Endothelial cell of umbilical vein (primary cell): ENCODE measurements around the gene LTBP1. TPM values are rescaled to one million over a fixed set of nuclear protein-coding genes. Genes with fewer than 3 reads are reported as not detected.

Source experiments
- BruUV-seq: library from RNA; stranded (reverse); fragments of 400-500 nt; replicated peaks from 2 replicates; lab custom pipeline; 2021; lab: Mats Ljungman, UMichigan
- CTCF ChIA-PET: fragments of 300-600, 350-600 bp; sonication (Branson Sonifier 250); formaldehyde crosslinking; loops from one replicate; lab custom pipeline; 2021; ENCODE audit warnings: antibody characterized with exemption, inconsistent platforms; lab: Charles Lee
- POLR2A ChIA-PET: fragments of 300-600, 350-600 bp; sonication (Branson Sonifier 250); formaldehyde crosslinking; loops from one replicate; lab custom pipeline; 2021; ENCODE audit warnings: antibody characterized with exemption, inconsistent platforms; lab: Charles Lee
- DNase-seq: peaks from one replicate; pipeline ENCODE4 v3.0.0-alpha.2; 2011; ENCODE audit warnings: low read depth, low spot score
- FAIRE-seq: peaks from 2 replicates; lab custom pipeline; 2011; peaks lifted over from hg19 to GRCh38; lab: Jason Lieb, UNC
- H2AFZ ChIP-seq: 2 replicates; pipeline ENCODE4 v1.6.0; 2012; ENCODE audit warnings: low read depth, low read length, control low read depth, inconsistent platforms
- H3K27ac ChIP-seq: 2 replicates; pipeline ENCODE4 v1.5.1; 2011; ENCODE audit warnings: low read depth, mild to moderate bottlenecking, control low read depth, low read length, moderate library complexity; ENCODE audit not compliant: insufficient read depth
- H3K27me3 ChIP-seq, 2 experiments: 2 replicates each; pipeline versions ENCODE4 v1.6.0 to v1.6.1; 2011; ENCODE audit warnings: low read length in 2 of 2, mixed read lengths in 1 of 2; ENCODE audit not compliant: control insufficient read depth in 2 of 2, insufficient read depth in 2 of 2
- H3K36me3 ChIP-seq, 2 experiments: 2 replicates in 1 of 2; 3 replicates in 1 of 2; pipeline ENCODE4 v1.5.1; 2011; ENCODE audit warnings: low read length in 2 of 2, mild to moderate bottlenecking in 1 of 2, moderate library complexity in 1 of 2; ENCODE audit not compliant: control insufficient read depth in 2 of 2, insufficient read depth in 2 of 2; ENCODE audit errors: extremely low read depth in 1 of 2
- H3K4me1 ChIP-seq: 3 replicates; pipeline ENCODE4 v1.5.1; 2011; ENCODE audit warnings: mild to moderate bottlenecking, low read length; ENCODE audit not compliant: control insufficient read depth, insufficient read depth; ENCODE audit errors: extremely low read depth
- H3K4me2 ChIP-seq: 2 replicates; pipeline ENCODE4 v1.6.1; 2011; ENCODE audit warnings: low read length, control low read depth, mixed read lengths; ENCODE audit not compliant: insufficient read depth
- H3K4me3 ChIP-seq, 3 experiments: fragments of 200-600 bp in 1 of 3; sonication (generic), shearing (Covaris generic) in 1 of 3; replicated peaks in 1 of 3; 2 replicates each; pipeline ENCODE4 v1.5.1; 2011 to 2016; ENCODE audit warnings: control low read depth in 3 of 3, low read length in 3 of 3, mild to moderate bottlenecking in 2 of 3, inconsistent platforms in 1 of 3, low read depth in 1 of 3, moderate library complexity in 1 of 3; ENCODE audit not compliant: insufficient read depth in 1 of 3
- H3K79me2 ChIP-seq: 2 replicates; pipeline ENCODE4 v1.6.0; 2012; ENCODE audit warnings: low read length, inconsistent platforms; ENCODE audit not compliant: control insufficient read depth, insufficient read depth
- H3K9ac ChIP-seq: replicated peaks from 2 replicates; pipeline ENCODE3; 2011; ENCODE audit warnings: low read length, control low read depth; ENCODE audit not compliant: insufficient read depth; ENCODE audit errors: extremely low read depth
- H3K9me1 ChIP-seq: replicated peaks from 3 replicates; pipeline ENCODE4 v1.6.0; 2011; ENCODE audit warnings: mild to moderate bottlenecking, low read length; ENCODE audit not compliant: control insufficient read depth, insufficient read depth; ENCODE audit errors: extremely low read depth
- H3K9me3 ChIP-seq: replicated peaks from 2 replicates; pipeline ENCODE4 v1.5.1; 2012; ENCODE audit warnings: low read length, inconsistent platforms; ENCODE audit not compliant: control insufficient read depth, insufficient read depth
- H4K20me1 ChIP-seq: replicated peaks from 2 replicates; pipeline ENCODE3; 2011; ENCODE audit warnings: mild to moderate bottlenecking, low read length; ENCODE audit not compliant: control insufficient read depth, insufficient read depth; ENCODE audit errors: extremely low read depth
- CTCF ChIP-seq, 2 donors: IDR thresholded peaks; 1 replicate in 1 of 2; 2 replicates in 1 of 2; pipeline ENCODE4 v1.5.1; 2011; ENCODE audit warnings: low read length in 2 of 2, mild to moderate bottlenecking in 2 of 2, moderate library complexity in 2 of 2, control low read depth in 1 of 2, inconsistent platforms in 1 of 2, low read depth in 1 of 2; ENCODE audit not compliant: insufficient read depth in 1 of 2; ENCODE audit errors: extremely low read depth in 1 of 2
- EZH2 ChIP-seq: IDR thresholded peaks from 2 replicates; pipeline ENCODE4 v1.6.1; 2012; ENCODE audit warnings: borderline replicate concordance, low read depth, mild to moderate bottlenecking, moderate library complexity, low read length, inconsistent platforms; ENCODE audit not compliant: severe bottlenecking
- FOS ChIP-seq: IDR thresholded peaks from 2 replicates; pipeline ENCODE4 v1.6.1; 2011; ENCODE audit warnings: mild to moderate bottlenecking, low read length, moderate library complexity, borderline replicate concordance; ENCODE audit not compliant: insufficient read depth
- GATA2 ChIP-seq: IDR thresholded peaks from 2 replicates; pipeline ENCODE4 v1.7.0; 2011; ENCODE audit warnings: low read depth, mild to moderate bottlenecking, moderate library complexity, mixed read lengths, low read length; ENCODE audit not compliant: insufficient read length, insufficient read depth
- JUN ChIP-seq: IDR thresholded peaks from 2 replicates; pipeline ENCODE4 v1.6.1; 2011; ENCODE audit warnings: borderline replicate concordance, low read depth; ENCODE audit not compliant: insufficient read length, insufficient read depth
- MAX ChIP-seq: IDR thresholded peaks from 2 replicates; pipeline ENCODE4 v1.6.1; 2011; ENCODE audit not compliant: insufficient read depth, insufficient read length
- MYC ChIP-seq: IDR thresholded peaks from one replicate; pipeline ENCODE4 v1.6.1; 2011; ENCODE audit warnings: mild to moderate bottlenecking, low read depth, low read length
- POLR2A ChIP-seq: IDR thresholded peaks from 2 replicates; pipeline ENCODE4 v1.6.1; 2012; ENCODE audit warnings: low read depth, mild to moderate bottlenecking, control low read depth, low read length
- POLR2AphosphoS5 ChIP-seq: IDR thresholded peaks from 2 replicates; pipeline ENCODE4 v1.6.1; 2012; ENCODE audit warnings: low read depth, mild to moderate bottlenecking, control low read depth, low read length, moderate library complexity; ENCODE audit not compliant: insufficient read depth
- dilution Hi-C: fragments of 300-500 bp; cut with MboI; formaldehyde crosslinking; loops from one replicate; pipeline ENCODE4 v1.15.0; 2019; ENCODE audit warnings: low sequenced_read_pairs; ENCODE audit not compliant: extremely low pct_ligation_motif_present
- intact Hi-C: fragments of 100-400 bp; cut with micrococcal nuclease; formaldehyde crosslinking; loops from one replicate; pipeline ENCODE4 v1.10.0; 2022
- polyA plus RNA-seq, 4 experiments: library from polyadenylated mRNA; depleted of rRNA in 3 of 4; stranded (reverse) in 3 of 4; unstranded in 1 of 4; fragments of >200 nt; gene quantifications; 2 replicates each; pipeline versions ENCODE4 v1.2.1 to v1.2.3, GENCODE V29; 2011 to 2012; ENCODE audit warnings: missing spikeins in 1 of 4
- total RNA-seq: library from RNA; stranded (reverse); gene quantifications from 2 replicates; pipeline ENCODE4 v1.2.3, GENCODE V29; 2021

LTBP1 gene
- total and polyA plus RNA-seq, 2 donors (not counting 3 experiments of a cell fraction or from before 2014, with no cell fraction given) = 57.4 to 68.2 TPM

- H3K79me2 ChIP-seq = peaks cover 3% of the 10 kb centered on the region
- no peaks in the 10 kb centered on the region for H4K20me1 ChIP-seq
- no peak for FAIRE-seq
- no peaks in the 10 kb centered on the region for H3K36me3 ChIP-seq
- no TSS peak for BruUV-seq
- H3K4me2 ChIP-seq = no peak overlapping the region
- dilution Hi-C loops (no loop called here), intact Hi-C loops (no loop called here)
- no peak overlapping the region for H3K9ac ChIP-seq
- ChIA-PET POLR2A (no interaction called here), CTCF (no interaction called here)
- H3K4me1 ChIP-seq = no peaks in the 10 kb centered on the region
- no peaks in the 10 kb centered on the region for H3K9me3 ChIP-seq
- no peak overlapping the region for H3K4me3 ChIP-seq
- H2AFZ ChIP-seq = no peak overlapping the region
- TF ChIP-seq POLR2A (no peak), MYC (no peak), POLR2AphosphoS5 (no peak)
- no peak overlapping the region for H3K27ac ChIP-seq
- H3K9me1 ChIP-seq = no peaks in the 10 kb centered on the region
- DNase-seq = no peak
- H3K27me3 ChIP-seq = no peaks in the 10 kb centered on the region
These were observed 95.5 kb downstream of the LTBP1 start for GRCh38 chr2:33042265-33042664.

- FAIRE-seq = no peak
- no peaks in the 10 kb centered on the region for H3K27me3 ChIP-seq
- TF ChIP-seq GATA2 (no peak), CTCF (IDR thresholded peaks at IDR 0.05; ENCODE audit: extremely low read depth in 1 of 2, insufficient read depth in 1 of 2, low read depth in 1 of 2, low read length in 2 of 2) (no peak), MYC (no peak), FOS (no peak), POLR2AphosphoS5 (no peak), POLR2A (no peak), MAX (no peak), EZH2 (no peak), JUN (no peak)
- ChIA-PET POLR2A (no interaction called here), CTCF (interaction anchor here (1.0 kb wide), 1 partner anchor 16 kb away, joined by 3 read pairs; no protein-coding TSS in a partner anchor)
- H3K4me2 ChIP-seq = no peak overlapping the region
- no peaks in the 10 kb centered on the region for H3K36me3 ChIP-seq
- no peaks in the 10 kb centered on the region for H4K20me1 ChIP-seq
- DNase-seq = no peak
- intact Hi-C loops (no loop called here), dilution Hi-C loops (no loop called here)
- H3K9me1 ChIP-seq = no peaks in the 10 kb centered on the region
- H3K9me3 ChIP-seq = no peaks in the 10 kb centered on the region
- no peaks in the 10 kb centered on the region for H3K4me1 ChIP-seq
- no peak overlapping the region for H3K4me3 ChIP-seq
- BruUV-seq = no TSS peak
- H2AFZ ChIP-seq = no peak overlapping the region
- H3K79me2 ChIP-seq = peaks cover 3% of the 10 kb centered on the region
- no peak overlapping the region for H3K27ac ChIP-seq
- no peak overlapping the region for H3K9ac ChIP-seq
These were observed 96.1 kb downstream of the LTBP1 start for GRCh38 chr2:33042819-33043218.
